ENCODE results near the gene ARL4A.

GRCh38 chr7:12684733-12685132, 2.7 kb upstream of the ARL4A start:
- TF ChIP-seq CTCF (conservative IDR thresholded peaks at IDR 0.05; ENCODE audit: low read depth, low read length) (no peak), EZH2 (IDR thresholded peaks at IDR 0.05; ENCODE audit: borderline replicate concordance, low read depth, low read length, poor library complexity, severe bottlenecking) (no peak)
